ENCODE results near the gene MTIF3.
A peak's percentile ranks its signal among the peaks of the same experiment; 100 is the strongest.

The MTIF3 gene, protein sequence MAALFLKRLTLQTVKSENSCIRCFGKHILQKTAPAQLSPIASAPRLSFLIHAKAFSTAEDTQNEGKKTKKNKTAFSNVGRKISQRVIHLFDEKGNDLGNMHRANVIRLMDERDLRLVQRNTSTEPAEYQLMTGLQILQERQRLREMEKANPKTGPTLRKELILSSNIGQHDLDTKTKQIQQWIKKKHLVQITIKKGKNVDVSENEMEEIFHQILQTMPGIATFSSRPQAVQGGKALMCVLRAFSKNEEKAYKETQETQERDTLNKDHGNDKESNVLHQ

GRCh38 chr13:27449936-27450828 is at the start of gene MTIF3:
Gene MTIF3, minus strand, starts transcription at chr13:27450564. Its CDS starts 10,116 bp downstream, at chr13:27440448.
- Histone ChIP-seq H3K9me3 (ENCODE audit: insufficient read depth, low read length) (no peaks in the 10 kb centered on the region), H3K9me2 (replicated peaks; ENCODE audit: insufficient read depth, low read length) (no peaks in the 10 kb centered on the region), H3K9ac (ENCODE audit: low read length) (peak within 1 kb of the TSS; percentile 85), H3F3A (ENCODE audit: insufficient read depth) (peaks cover 27% of the 10 kb centered on the region), H4K20me1 (ENCODE audit: low read depth, low read length) (no peaks in the 10 kb centered on the region), H3K79me2 (ENCODE audit: insufficient read depth, low read length) (peaks cover 30% of the 10 kb centered on the region), H3K27ac (ENCODE audit: low read depth, low read length) (peak within 1 kb of the TSS; percentile 96), H3K27me3 (ENCODE audit: low read length) (no peaks in the 10 kb centered on the region), H3K36me3 (ENCODE audit: low read length) (no peaks in the 10 kb centered on the region), H3K4me2 (ENCODE audit: low read depth, low read length, poor library complexity, severe bottlenecking) (peak within 1 kb of the TSS; percentile 93), H3K4me3 (ENCODE audit: insufficient read depth, low read length, poor library complexity, severe bottlenecking) (peak within 1 kb of the TSS; percentile 96), H2AFZ (ENCODE audit: low read depth, low read length, severe bottlenecking) (peak within 1 kb of the TSS; percentile 84)
- TF ChIP-seq EZH2phosphoT487 (conservative IDR thresholded peaks at IDR 0.05; ENCODE audit: low read length), result no peak
- TF ChIP-seq, protein P1, sequence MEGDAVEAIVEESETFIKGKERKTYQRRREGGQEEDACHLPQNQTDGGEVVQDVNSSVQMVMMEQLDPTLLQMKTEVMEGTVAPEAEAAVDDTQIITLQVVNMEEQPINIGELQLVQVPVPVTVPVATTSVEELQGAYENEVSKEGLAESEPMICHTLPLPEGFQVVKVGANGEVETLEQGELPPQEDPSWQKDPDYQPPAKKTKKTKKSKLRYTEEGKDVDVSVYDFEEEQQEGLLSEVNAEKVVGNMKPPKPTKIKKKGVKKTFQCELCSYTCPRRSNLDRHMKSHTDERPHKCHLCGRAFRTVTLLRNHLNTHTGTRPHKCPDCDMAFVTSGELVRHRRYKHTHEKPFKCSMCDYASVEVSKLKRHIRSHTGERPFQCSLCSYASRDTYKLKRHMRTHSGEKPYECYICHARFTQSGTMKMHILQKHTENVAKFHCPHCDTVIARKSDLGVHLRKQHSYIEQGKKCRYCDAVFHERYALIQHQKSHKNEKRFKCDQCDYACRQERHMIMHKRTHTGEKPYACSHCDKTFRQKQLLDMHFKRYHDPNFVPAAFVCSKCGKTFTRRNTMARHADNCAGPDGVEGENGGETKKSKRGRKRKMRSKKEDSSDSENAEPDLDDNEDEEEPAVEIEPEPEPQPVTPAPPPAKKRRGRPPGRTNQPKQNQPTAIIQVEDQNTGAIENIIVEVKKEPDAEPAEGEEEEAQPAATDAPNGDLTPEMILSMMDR (IDR thresholded peaks at IDR 0.05; ENCODE audit: insufficient read depth, low read length, poor library complexity, severe bottlenecking), result no peak

DNA sequence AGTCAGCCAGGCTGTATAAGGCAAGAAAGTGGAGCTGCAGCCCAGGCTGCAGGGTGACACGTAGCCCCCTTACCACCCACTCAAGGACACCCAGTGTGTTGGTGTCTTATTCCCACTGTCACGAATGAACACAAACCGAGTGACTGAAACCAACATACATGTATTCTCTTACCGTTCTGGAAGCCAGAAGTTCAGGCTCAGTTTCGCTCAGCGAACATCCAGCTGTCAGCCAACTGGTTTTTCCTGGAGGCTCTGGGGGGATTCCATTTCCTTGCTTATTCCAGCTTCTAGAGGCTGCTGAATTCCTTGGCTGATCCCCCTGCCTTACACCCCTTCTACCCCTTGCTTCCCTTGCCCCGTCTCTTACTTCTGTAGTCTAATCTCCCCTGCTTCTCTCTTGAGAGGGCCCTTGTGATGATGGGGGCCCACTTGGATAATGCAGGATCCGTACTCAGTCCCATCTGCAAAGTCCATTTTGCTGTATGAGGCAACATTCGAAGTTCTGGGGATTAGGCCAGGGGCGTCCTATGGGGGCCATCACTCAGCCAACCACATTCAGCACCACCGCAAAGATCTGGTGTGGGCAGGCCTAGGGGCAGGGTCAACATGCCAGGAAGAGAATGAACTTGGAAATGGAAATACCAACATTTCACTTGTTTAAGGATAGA is 47.3 kb upstream of the MTIF3 start:
- H3K9ac ChIP-seq (ENCODE audit: low read length), result no peak overlapping the region
- no peak overlapping the region for H3K4me2 ChIP-seq (ENCODE audit: low read depth, low read length, poor library complexity, severe bottlenecking)
- H3K36me3 ChIP-seq (ENCODE audit: low read length), result no peaks in the 10 kb centered on the region
- no peaks in the 10 kb centered on the region for H3K9me2 ChIP-seq (replicated peaks; ENCODE audit: insufficient read depth, low read length)
- H3K9me3 ChIP-seq (ENCODE audit: insufficient read depth, low read length), result no peaks in the 10 kb centered on the region
- TF ChIP-seq, protein P1 (IDR thresholded peaks at IDR 0.05; ENCODE audit: insufficient read depth, low read length, poor library complexity, severe bottlenecking), result no peak
- no peak for TF ChIP-seq EZH2phosphoT487 (conservative IDR thresholded peaks at IDR 0.05; ENCODE audit: low read length)
- H2AFZ ChIP-seq (ENCODE audit: low read depth, low read length, severe bottlenecking), result no peak overlapping the region
- no peak overlapping the region for H3K27ac ChIP-seq (ENCODE audit: low read depth, low read length)
- H3K4me3 ChIP-seq (ENCODE audit: insufficient read depth, low read length, poor library complexity, severe bottlenecking), result no peak overlapping the region
- no peaks in the 10 kb centered on the region for H4K20me1 ChIP-seq (ENCODE audit: low read depth, low read length)
- H3F3A ChIP-seq (ENCODE audit: insufficient read depth), result no peaks in the 10 kb centered on the region
- no peaks in the 10 kb centered on the region for H3K79me2 ChIP-seq (ENCODE audit: insufficient read depth, low read length)
- no peaks in the 10 kb centered on the region for H3K27me3 ChIP-seq (ENCODE audit: low read length)

GRCh38 chr13:27496536-27497273 is 46.3 kb upstream of the MTIF3 start:
- no peaks in the 10 kb centered on the region for H3K36me3 ChIP-seq (ENCODE audit: low read length)
- no peaks in the 10 kb centered on the region for H3K9me2 ChIP-seq (replicated peaks; ENCODE audit: insufficient read depth, low read length)
- no peak overlapping the region for H3K4me3 ChIP-seq (ENCODE audit: insufficient read depth, low read length, poor library complexity, severe bottlenecking)
- no peaks in the 10 kb centered on the region for H3K79me2 ChIP-seq (ENCODE audit: insufficient read depth, low read length)
- H2AFZ ChIP-seq (ENCODE audit: low read depth, low read length, severe bottlenecking), result no peak overlapping the region
- no peak overlapping the region for H3K4me2 ChIP-seq (ENCODE audit: low read depth, low read length, poor library complexity, severe bottlenecking)
- no peaks in the 10 kb centered on the region for H3F3A ChIP-seq (ENCODE audit: insufficient read depth)
- no peak overlapping the region for H3K9ac ChIP-seq (ENCODE audit: low read length)
- TF ChIP-seq, protein P1 (IDR thresholded peaks at IDR 0.05; ENCODE audit: insufficient read depth, low read length, poor library complexity, severe bottlenecking), result no peak
- TF ChIP-seq EZH2phosphoT487 (conservative IDR thresholded peaks at IDR 0.05; ENCODE audit: low read length), result no peak
- H4K20me1 ChIP-seq (ENCODE audit: low read depth, low read length), result no peaks in the 10 kb centered on the region
- no peak overlapping the region for H3K27ac ChIP-seq (ENCODE audit: low read depth, low read length)
- no peaks in the 10 kb centered on the region for H3K27me3 ChIP-seq (ENCODE audit: low read length)
- H3K9me3 ChIP-seq (ENCODE audit: insufficient read depth, low read length), result no peaks in the 10 kb centered on the region
